Measurements from ENCODE around the gene NNAT.

The NNAT gene

GRCh38 chr20:37566590-37567330, 45.7 kb downstream of the NNAT start:
- DNase-seq (ENCODE audit: low read depth in 2 of 2) = no peak

- DNase-seq (ENCODE audit: low read depth in 2 of 2) = no peak
These were observed 46.2 kb downstream of the NNAT start for GRCh38 chr20:37567331-37567665.

DNA sequence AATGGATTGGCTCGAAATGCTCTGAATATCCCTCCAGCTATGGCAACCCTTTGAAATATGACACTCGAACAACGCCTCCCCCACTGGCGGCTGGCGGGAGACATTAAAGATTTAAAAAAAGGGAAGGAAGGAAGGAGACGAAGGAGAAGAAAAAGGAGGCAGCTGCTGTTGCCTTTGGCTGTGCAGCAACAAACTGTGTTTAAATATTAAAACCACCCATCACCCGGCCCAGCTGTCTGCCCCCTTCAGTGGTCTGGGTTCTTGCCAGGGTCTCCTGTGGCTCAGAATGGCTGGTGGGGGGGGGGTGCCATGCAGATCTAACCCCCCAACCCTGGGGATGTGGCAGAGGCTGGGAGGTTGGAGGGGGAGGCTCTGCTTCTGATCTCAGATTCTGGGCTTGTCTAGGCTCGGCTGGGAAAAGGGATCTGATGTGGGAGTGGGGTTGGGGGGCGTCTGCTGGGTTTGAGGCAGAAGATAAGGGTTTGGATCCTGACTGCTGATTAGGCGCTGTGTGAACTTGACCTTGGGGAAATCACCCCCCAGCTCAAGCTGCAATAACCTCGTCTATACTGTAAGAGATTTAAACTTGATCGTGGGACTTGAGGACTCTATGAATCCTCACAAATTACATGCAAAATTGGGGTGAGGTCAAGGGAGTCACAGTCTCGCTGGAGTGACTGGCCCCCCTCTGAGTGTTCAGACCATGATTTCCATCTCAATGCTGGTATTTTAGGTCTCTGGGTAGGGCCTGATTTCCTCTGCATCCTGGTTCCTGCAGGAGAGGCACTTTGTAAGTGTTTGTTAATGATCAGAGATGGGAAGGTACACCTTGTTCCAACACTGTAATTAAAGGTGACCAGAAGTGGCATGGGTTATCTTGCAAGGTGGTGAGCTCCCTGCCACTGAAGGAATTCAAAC, 46.9 kb downstream of the NNAT start:
- DNase-seq (ENCODE audit: low read depth in 2 of 2) = no peak

- no peak for DNase-seq (ENCODE audit: low read depth in 2 of 2)
These were observed 49.4 kb downstream of the NNAT start for GRCh38 chr20:37570419-37570818.

GRCh38 chr20:37571033-37571432, 50.0 kb downstream of the NNAT start:
- no peak for DNase-seq (ENCODE audit: low read depth in 2 of 2)
